B cell (primary cell): ENCODE data around the gene NANOS3. TPM values are rescaled to one million over a fixed set of nuclear protein-coding genes. Genes with fewer than 3 reads are reported as not detected.

Experiments used
- ATAC-seq: fragments of 200-7000 bp; cut with Tn5 transposase; one replicate; pipeline ENCODE4 v1.10.0; 2021; ENCODE audit warnings: low read depth, mild to moderate bottlenecking, moderate number of reproducible peaks, moderate library complexity
- CTCF ChIA-PET: fragments of 350-600 bp; sonication (Branson Sonifier 250); formaldehyde crosslinking; loops from one replicate; lab custom pipeline; 2021; ENCODE audit warnings: antibody characterized with exemption, inconsistent platforms; lab: Charles Lee
- POLR2A ChIA-PET: fragments of 350-600 bp; sonication (Branson Sonifier 250); formaldehyde crosslinking; loops from one replicate; lab custom pipeline; 2021; ENCODE audit warnings: antibody characterized with exemption; lab: Charles Lee
- DNase-seq: peaks from one replicate; pipeline ENCODE4 v3.0.0; 2013
- H2AFZ ChIP-seq: 2 replicates; pipeline ENCODE4 v1.6.1; 2012; ENCODE audit warnings: mild to moderate bottlenecking, low read depth, low read length; ENCODE audit not compliant: insufficient read depth, poor library complexity, severe bottlenecking
- H3K27ac ChIP-seq, 2 donors: 1 replicate in 1 of 2; 2 replicates in 1 of 2; pipeline ENCODE4 v1.5.1; 2012 to 2013; ENCODE audit warnings: low read length in 2 of 2, mild to moderate bottlenecking in 2 of 2, moderate library complexity in 1 of 2
- H3K27me3 ChIP-seq, 4 experiments: fragments of 200-600 bp in 1 of 4; sonication (generic) in 1 of 4; replicated peaks in 1 of 4; 1 replicate in 2 of 4; 2 replicates in 2 of 4; pipeline versions ENCODE4 v1.6.1 to v1.7.0; 2013 to 2016; ENCODE audit warnings: low read length in 3 of 4, mild to moderate bottlenecking in 2 of 4, mixed read lengths in 1 of 4, moderate library complexity in 1 of 4; ENCODE audit not compliant: insufficient read depth in 4 of 4, control insufficient read depth in 3 of 4; ENCODE audit errors: control extremely low read depth in 1 of 4
- H3K36me3 ChIP-seq, 2 experiments: replicated peaks in 1 of 2; 1 replicate in 1 of 2; 2 replicates in 1 of 2; pipeline versions ENCODE4 v1.6.1 to v1.7.1; 2013; ENCODE audit warnings: low read length in 1 of 2; ENCODE audit not compliant: insufficient read depth in 2 of 2, control insufficient read depth in 1 of 2; ENCODE audit errors: control extremely low read depth in 1 of 2, extremely low read depth in 1 of 2
- H3K4me1 ChIP-seq, 2 donors: fragments of 200-600 bp in 1 of 2; sonication (generic) in 1 of 2; 1 replicate in 1 of 2; 2 replicates in 1 of 2; pipeline versions ENCODE4 v1.5.1 to v1.6.1; 2013 to 2017; ENCODE audit warnings: low read length in 2 of 2; ENCODE audit not compliant: control insufficient read depth in 2 of 2, insufficient read depth in 2 of 2
- H3K4me2 ChIP-seq: replicated peaks from 2 replicates; pipeline ENCODE3; 2012; ENCODE audit warnings: mild to moderate bottlenecking, low read depth, low read length; ENCODE audit not compliant: poor library complexity, severe bottlenecking
- H3K4me3 ChIP-seq, 5 experiments: fragments of 200-600 bp in 1 of 5; sonication (generic) in 1 of 5; 1 replicate in 3 of 5; 2 replicates in 2 of 5; pipeline versions ENCODE4 v1.5.1 to v1.7.0; 2011 to 2016; ENCODE audit warnings: low read length in 4 of 5, mild to moderate bottlenecking in 4 of 5, low read depth in 2 of 5, control low read depth in 1 of 5, moderate library complexity in 1 of 5; ENCODE audit not compliant: insufficient read depth in 1 of 5; ENCODE audit errors: control extremely low read depth in 1 of 5, extremely low read depth in 1 of 5
- H3K79me2 ChIP-seq: fragments of 200-600 bp; sonication (generic); one replicate; pipeline ENCODE4 v1.6.0; 2016; ENCODE audit warnings: low read length; ENCODE audit not compliant: control insufficient read depth, insufficient read depth
- H3K9ac ChIP-seq: fragments of 200-600 bp; sonication (generic); 2 replicates; pipeline ENCODE4 v1.6.1; 2017; ENCODE audit warnings: mild to moderate bottlenecking, low read length, moderate library complexity
- H3K9me3 ChIP-seq, 3 donors: one replicate each; pipeline versions ENCODE4 v1.6.1 to v1.7.1; 2013; ENCODE audit warnings: low read length in 2 of 3; ENCODE audit not compliant: control insufficient read depth in 2 of 3, insufficient read depth in 1 of 3; ENCODE audit errors: control extremely low read depth in 1 of 3
- H4K20me1 ChIP-seq: 2 replicates; pipeline ENCODE4 v1.6.0; 2012; ENCODE audit warnings: mild to moderate bottlenecking, low read length; ENCODE audit not compliant: insufficient read depth, control insufficient read depth, poor library complexity, severe bottlenecking
- H3K27ac Mint-ChIP-seq: one replicate; pipeline ENCODE4 v1.8.0; 2021; ENCODE audit warnings: mixed read lengths
- H3K27me3 Mint-ChIP-seq: one replicate; pipeline ENCODE4 v1.8.0; 2021; ENCODE audit warnings: mixed read lengths
- H3K4me1 Mint-ChIP-seq: one replicate; pipeline ENCODE4 v1.8.0; 2021; ENCODE audit warnings: mixed read lengths
- H3K4me3 Mint-ChIP-seq: one replicate; pipeline ENCODE4 v1.8.0; 2021; ENCODE audit warnings: mixed read lengths
- H3K9me3 Mint-ChIP-seq: one replicate; pipeline ENCODE4 v1.8.0; 2022; ENCODE audit warnings: mixed read lengths; ENCODE audit not compliant: insufficient read depth
- CTCF ChIP-seq: fragments of 200-600 bp; IDR thresholded peaks from one replicate; pipeline ENCODE4 v1.8.0; 2022; ENCODE audit warnings: antibody characterized with exemption, mild to moderate bottlenecking
- WGBS: methylation state at CpG from one replicate; pipeline ENCODE4 v1.1.5; 2013; ENCODE audit warnings: missing lambda C conversion rate; ENCODE audit not compliant: insufficient coverage; 5-methylcytosine and 5-hydroxymethylcytosine counted together
- intact Hi-C: fragments of 100-400 bp; cut with micrococcal nuclease; formaldehyde crosslinking; loops from one replicate; pipeline ENCODE4 v1.10.0; 2022
- polyA plus RNA-seq: library from polyadenylated mRNA; depleted of rRNA; stranded (reverse); fragments of >200 nt; gene quantifications from 2 replicates; pipeline ENCODE4 v1.2.3, GENCODE V29; 2012
- total RNA-seq, 2 donors: library from RNA; stranded (reverse); fragments of 120-200 nt in 1 of 2; gene quantifications; 1 replicate in 1 of 2; 2 replicates in 1 of 2; pipeline versions ENCODE4 v1.2.3 to v1.2.4, GENCODE V29; 2013 to 2022

Gene NANOS3
- total and polyA plus RNA-seq, 2 donors (not counting 1 experiment from before 2014, with no cell fraction given) = 0.49 TPM; not detected in 1

GRCh38 chr19:13831537-13832467 lies 45.1 kb upstream of the NANOS3 start:
- no peak overlapping the region for H3K4me3 ChIP-seq
- TF ChIP-seq CTCF = no peak
- Mint-ChIP-seq H3K4me1 (peaks cover 28% of the 10 kb centered on the region), H3K27me3 (no peaks in the 10 kb centered on the region), H3K4me3 (no peak overlapping the region), H3K27ac (no peak overlapping the region), H3K9me3 (no peaks in the 10 kb centered on the region)
- DNase-seq (peak; percentile 59), ATAC-seq (no peak)
- H2AFZ ChIP-seq = no peak overlapping the region
- no peaks in the 10 kb centered on the region for H3K36me3 ChIP-seq
- no peak overlapping the region for H3K9ac ChIP-seq
- peaks cover 25 to 27% of the 10 kb centered on the region in 2 donors for H3K4me1 ChIP-seq
- 96% methylated on average over 14 of the region's 22 CpGs for WGBS
- H3K4me2 ChIP-seq = no peak overlapping the region
- ChIA-PET POLR2A (interaction anchor here (1.7 kb wide), 1 partner anchor 30 kb away, joined by 6 read pairs; no protein-coding TSS in a partner anchor), CTCF (interaction anchor here (1.0 to 1.4 kb wide), 3 partner anchors 30 to 37 kb away, joined by 4 to 5 read pairs (median 5); partner anchors contain the start of gene ZSWIM4)
- no peaks in the 10 kb centered on the region for H3K9me3 ChIP-seq
- H4K20me1 ChIP-seq = no peaks in the 10 kb centered on the region
- H3K79me2 ChIP-seq = peaks cover 5% of the 10 kb centered on the region
- no peaks in the 10 kb centered on the region for H3K27me3 ChIP-seq
- intact Hi-C loops = no loop called here
- H3K27ac ChIP-seq = no peak overlapping the region
